ENCODE data around the gene UGT1A7.

The UGT1A7 gene

GRCh38 chr2:233814056-233814835 is 132.5 kb downstream of the UGT1A7 start:
- FAIRE-seq, result no peak
- DNase-seq (ENCODE audit: insufficient read length, low spot score), result no peak

GRCh38 chr2:233815861-233816260 is 134.2 kb downstream of the UGT1A7 start:
- DNase-seq (ENCODE audit: insufficient read length, low spot score) (no peak), FAIRE-seq (no peak)

- no peak for FAIRE-seq
- DNase-seq (ENCODE audit: insufficient read length, low spot score), result no peak
Observed at GRCh38 chr2:233816334-233816733, 134.6 kb downstream of the UGT1A7 start.

- DNase-seq (ENCODE audit: insufficient read length, low spot score), result no peak
- no peak for FAIRE-seq
Observed at GRCh38 chr2:233816771-233817170, 135.1 kb downstream of the UGT1A7 start.

GRCh38 chr2:233817361-233817911 is 135.7 kb downstream of the UGT1A7 start:
- DNase-seq (ENCODE audit: insufficient read length, low spot score) (no peak), FAIRE-seq (no peak)

- FAIRE-seq, result no peak
- no peak for DNase-seq (ENCODE audit: insufficient read length, low spot score)
Observed at GRCh38 chr2:233817995-233818638, 136.4 kb downstream of the UGT1A7 start.

GRCh38 chr2:233818639-233819621 is 137.2 kb downstream of the UGT1A7 start:
- FAIRE-seq, result no peak
- no peak for DNase-seq (ENCODE audit: insufficient read length, low spot score)

- FAIRE-seq (no peak), DNase-seq (ENCODE audit: insufficient read length, low spot score) (no peak)
Observed at GRCh38 chr2:233819884-233820773, 138.4 kb downstream of the UGT1A7 start.

GRCh38 chr2:233820774-233821105 is 139.0 kb downstream of the UGT1A7 start:
- DNase-seq (ENCODE audit: insufficient read length, low spot score) (no peak), FAIRE-seq (no peak)

- FAIRE-seq, result no peak
- no peak for DNase-seq (ENCODE audit: insufficient read length, low spot score)
Observed at GRCh38 chr2:233821196-233821595, 139.5 kb downstream of the UGT1A7 start.

- FAIRE-seq, result no peak
- DNase-seq (ENCODE audit: insufficient read length, low spot score), result no peak
Observed at GRCh38 chr2:233821709-233822100, 140.0 kb downstream of the UGT1A7 start.

- DNase-seq (ENCODE audit: insufficient read length, low spot score), result no peak
Observed at GRCh38 chr2:233822101-233822771, 140.5 kb downstream of the UGT1A7 start.

More at GRCh38 chr2:233822101-233822771, 140.5 kb downstream of the UGT1A7 start:
- FAIRE-seq, result no peak

All from GM19239 (cell line).